GM18517 (cell line): Measurements from ENCODE around the gene AZU1.
"Not testable (repeated sequence)": the region's sequence is repeated elsewhere in the genome, so short reads cannot be mapped to it uniquely, and the experiment has no call there.

ENCODE experiments used
- ATAC-seq: cut with Tn5 transposase; IDR thresholded peaks from one replicate; pipeline ENCODE4 v1.9.1; 2021; ENCODE audit warnings: mild to moderate bottlenecking, moderate library complexity; ENCODE audit not compliant: unreplicated experiment

AZU1 gene

DNA sequence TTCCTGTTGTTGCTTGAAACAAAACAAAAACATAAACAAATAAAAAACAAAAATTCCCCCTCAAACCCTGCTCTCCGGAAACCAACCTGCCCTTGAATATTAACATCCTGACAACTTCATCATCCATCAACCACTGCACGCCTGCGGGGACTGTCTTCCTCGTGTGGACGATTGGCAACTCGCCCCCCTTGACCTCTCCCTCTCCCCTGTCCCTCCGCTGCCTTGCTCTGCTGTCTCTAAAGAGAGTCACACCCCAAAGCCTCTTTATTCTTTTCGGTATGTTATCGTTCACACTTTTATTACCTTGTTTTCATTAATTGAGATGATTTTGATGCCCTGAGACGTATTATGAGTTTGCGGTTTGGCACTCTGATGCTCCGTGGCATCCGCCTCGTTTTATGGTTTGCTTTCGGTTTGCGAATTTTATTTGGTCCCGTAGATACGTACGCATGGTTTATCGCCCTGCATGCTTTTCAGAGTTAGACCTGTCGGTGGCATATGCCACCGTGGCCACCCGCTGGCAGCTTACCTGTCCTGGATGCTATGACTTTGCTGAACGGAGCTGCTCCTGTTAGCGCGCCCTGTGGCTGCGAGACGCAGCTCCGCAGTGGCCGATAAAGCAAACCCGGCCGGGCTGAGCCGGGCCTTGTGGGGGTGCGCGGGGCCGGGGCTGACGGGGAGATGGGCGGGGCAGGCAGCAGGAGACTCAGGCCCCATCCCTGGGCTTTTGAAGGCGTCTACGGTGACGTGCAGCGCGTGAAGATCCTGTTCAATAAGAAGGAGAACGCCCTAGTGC, 19.8 kb upstream of the AZU1 start:
- ATAC-seq, result no peak

DNA sequence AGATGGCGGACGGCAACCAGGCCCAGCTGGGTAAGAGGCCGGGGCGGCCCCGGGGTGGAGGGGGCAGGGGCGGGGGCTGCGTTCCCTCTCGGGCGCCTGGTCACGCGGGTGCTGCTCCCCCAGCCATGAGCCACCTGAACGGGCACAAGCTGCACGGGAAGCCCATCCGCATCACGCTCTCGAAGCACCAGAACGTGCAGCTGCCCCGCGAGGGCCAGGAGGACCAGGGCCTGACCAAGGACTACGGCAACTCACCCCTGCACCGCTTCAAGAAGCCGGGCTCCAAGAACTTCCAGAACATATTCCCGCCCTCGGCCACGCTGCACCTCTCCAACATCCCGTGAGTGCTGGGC, 19.2 kb upstream of the AZU1 start:
- no peak for ATAC-seq

DNA sequence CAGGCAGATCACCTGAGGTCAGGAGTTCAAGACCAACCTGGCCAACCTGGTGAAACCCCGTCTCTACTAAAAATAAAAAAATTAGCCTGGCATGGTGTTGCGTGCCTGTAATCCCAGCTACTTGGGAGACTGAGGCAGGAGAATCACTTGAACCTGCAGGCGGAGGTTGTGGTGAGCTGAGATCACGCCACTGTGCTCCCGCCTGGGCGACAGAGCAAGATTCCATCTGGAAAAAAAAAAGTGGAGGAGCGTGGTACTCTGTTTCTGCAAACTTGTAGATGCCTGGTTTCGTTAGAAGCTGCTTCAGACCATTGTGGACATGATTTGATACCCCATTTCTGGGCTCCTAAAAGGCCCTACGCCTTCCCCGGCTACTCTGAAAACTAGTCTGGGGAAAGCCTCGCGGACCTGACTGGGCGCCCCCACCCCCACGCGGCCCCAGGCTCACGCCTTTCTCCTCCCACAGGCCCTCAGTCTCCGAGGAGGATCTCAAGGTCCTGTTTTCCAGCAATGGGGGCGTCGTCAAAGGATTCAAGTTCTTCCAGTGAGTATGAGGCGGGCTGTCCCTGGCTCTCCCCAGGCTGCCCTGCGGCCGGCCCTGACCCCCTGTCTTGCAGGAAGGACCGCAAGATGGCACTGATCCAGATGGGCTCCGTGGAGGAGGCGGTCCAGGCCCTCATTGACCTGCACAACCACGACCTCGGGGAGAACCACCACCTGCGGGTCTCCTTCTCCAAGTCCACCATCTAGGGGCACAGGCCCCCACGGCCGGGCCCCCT, 17.4 kb upstream of the AZU1 start:
- ATAC-seq, result no peak

DNA sequence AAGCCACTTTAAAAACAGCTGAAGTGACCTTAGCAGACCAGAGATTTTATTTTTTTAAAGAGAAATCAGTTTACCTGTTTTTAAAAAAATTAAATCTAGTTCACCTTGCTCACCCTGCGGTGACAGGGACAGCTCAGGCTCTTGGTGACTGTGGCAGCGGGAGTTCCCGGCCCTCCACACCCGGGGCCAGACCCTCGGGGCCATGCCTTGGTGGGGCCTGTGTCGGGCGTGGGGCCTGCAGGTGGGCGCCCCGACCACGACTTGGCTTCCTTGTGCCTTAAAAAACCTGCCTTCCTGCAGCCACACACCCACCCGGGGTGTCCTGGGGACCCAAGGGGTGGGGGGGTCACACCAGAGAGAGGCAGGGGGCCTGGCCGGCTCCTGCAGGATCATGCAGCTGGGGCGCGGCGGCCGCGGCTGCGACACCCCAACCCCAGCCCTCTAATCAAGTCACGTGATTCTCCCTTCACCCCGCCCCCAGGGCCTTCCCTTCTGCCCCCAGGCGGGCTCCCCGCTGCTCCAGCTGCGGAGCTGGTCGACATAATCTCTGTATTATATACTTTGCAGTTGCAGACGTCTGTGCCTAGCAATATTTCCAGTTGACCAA, 16.7 kb upstream of the AZU1 start:
- ATAC-seq, result no peak

DNA sequence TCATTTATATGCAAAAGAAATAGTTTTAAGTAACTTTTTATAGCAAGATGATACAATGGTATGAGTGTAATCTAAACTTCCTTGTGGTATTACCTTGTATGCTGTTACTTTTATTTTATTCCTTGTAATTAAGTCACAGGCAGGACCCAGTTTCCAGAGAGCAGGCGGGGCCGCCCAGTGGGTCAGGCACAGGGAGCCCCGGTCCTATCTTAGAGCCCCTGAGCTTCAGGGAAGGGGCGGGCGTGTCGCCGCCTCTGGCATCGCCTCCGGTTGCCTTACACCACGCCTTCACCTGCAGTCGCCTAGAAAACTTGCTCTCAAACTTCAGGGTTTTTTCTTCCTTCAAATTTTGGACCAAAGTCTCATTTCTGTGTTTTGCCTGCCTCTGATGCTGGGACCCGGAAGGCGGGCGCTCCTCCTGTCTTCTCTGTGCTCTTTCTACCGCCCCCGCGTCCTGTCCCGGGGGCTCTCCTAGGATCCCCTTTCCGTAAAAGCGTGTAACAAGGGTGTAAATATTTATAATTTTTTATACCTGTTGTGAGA, 16.1 kb upstream of the AZU1 start:
- no peak for ATAC-seq

DNA sequence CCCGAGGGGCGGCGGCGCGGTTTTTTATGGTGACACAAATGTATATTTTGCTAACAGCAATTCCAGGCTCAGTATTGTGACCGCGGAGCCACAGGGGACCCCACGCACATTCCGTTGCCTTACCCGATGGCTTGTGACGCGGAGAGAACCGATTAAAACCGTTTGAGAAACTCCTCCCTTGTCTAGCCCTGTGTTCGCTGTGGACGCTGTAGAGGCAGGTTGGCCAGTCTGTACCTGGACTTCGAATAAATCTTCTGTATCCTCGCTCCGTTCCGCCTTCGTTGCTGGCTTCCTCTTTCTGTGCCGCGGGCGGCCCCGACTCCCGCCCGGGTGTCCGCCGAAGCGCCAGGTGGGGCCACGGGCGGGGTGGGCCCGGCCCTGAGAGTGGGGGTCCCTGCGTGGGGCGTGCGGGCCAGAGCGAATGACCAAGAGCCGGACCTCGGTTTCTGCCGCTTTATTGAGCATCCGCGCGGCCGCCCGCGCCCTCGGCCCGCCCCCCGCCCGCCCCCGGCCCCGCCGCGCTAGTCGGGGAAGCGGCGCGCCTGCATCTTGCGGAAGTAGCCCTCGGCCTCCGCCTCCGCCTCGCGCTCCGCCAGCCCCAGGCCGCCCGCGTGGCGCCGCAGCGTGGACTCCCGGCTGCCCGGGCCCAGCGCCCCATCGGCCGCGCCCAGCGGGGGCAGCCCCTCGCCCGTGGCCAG, 15.4 kb upstream of the AZU1 start:
- ATAC-seq, result no peak

DNA sequence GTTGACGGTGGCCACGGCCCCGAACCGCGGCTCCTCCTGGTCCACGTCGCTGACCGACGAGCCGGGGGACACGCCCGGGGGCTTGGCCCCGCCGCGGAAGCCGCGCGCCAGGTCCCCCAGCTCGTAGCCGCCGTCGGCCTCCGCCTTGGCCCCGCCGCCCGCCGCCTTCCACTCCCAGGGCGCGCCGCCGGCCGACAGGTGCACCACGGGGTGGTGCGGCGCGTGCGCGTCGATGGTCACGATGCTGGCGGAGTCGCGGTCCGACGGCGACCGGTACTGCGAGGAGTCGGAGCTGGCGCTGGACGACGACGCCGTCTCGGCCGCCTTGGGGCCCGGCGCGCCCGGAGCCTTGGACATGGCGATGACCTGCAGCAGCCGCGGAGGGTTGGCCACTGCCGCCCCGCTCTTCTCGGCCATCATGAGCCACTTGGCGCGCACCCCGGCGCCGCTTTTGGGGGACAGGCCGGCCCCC, 14.9 kb upstream of the AZU1 start:
- no peak for ATAC-seq

DNA sequence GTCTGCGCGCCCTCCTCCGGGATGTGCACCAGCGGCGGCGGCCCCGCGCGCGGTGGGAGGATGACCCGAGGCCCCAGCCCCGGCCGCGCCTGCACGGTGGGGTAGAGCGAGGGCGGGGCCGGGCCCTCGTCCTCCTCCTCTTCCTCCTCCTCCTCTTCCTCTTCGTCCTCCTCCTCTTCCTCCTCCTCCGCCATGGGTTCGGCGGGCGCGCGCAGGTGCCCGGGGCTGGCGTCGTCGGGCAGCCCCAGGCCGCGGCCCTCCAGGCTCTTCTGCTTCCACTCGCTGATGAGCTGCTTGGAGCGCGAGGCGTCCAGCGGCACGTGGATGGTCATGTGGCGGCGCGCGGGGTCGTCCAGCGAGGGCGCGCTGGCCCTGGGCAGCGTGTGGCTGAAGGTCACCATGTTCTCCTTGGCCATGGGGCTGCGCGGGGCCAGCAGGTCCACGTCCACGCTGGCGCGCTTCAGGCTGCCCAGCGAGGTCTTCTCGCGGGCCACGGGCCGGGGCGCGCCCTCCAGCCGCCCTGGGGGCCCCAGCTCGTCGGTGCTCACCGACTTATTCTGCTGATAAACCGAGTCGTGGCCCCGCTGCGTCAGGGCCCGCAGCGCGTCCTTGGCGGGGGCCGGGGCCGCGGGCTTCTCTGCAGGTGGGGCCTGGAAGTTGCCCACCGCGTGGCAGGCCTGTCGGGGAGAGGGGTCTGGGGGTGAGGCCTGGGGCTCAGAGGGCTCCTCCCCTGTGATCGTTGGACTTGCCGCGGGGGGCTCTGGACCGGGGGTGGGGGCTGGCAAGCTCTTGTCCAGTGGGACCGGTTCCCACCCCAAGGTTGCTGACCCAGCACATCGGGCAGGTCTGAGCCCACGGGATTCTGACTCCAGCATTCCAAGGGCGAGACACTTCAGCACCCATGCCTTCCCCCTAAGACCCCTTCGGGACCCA, 14.2 kb upstream of the AZU1 start:
- no peak for ATAC-seq

DNA sequence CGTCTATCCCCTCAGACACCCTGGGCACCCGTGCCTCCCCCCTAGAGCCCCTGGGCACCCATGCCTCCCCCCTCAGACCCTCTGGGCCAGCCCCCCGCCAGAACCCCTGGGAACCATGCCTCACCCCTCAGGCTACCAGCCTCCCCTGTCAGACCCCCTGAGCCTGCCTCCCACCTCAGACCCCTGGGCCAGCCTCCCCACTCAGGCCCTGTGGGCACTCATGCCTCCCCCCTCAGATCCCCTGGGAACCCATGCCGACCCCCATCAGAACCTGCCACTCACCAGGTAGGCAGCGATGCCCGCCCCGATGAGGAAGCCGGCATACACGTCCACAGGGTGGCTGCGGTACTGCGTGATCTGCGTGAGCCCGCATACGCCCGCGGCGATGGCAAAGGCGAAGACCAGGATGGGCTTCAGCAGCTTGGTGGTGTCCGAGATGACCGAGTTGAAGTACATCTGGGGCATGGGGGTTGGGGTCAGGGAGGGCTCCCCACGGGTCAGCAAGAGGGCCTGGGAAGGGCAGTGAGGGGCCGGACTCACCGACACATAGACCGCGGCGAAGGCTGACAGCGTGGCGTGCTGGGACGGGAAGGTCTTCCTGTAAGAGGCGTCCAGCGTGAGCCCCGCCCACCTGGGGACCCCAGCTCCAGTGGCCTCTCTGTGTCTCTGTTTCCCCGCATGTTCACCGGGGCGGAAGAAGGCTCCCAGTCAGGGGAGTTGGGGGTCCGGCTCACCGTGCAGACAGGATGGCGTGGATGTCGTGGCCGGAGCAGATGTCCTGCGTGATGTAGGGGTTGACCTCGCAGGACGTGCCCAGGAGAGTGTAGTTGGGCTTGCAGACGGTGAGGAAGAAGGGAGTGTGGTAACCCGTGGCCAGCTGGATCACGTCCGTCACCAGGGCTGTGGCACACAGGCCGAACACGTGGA, 13.2 kb upstream of the AZU1 start:
- no peak for ATAC-seq

DNA sequence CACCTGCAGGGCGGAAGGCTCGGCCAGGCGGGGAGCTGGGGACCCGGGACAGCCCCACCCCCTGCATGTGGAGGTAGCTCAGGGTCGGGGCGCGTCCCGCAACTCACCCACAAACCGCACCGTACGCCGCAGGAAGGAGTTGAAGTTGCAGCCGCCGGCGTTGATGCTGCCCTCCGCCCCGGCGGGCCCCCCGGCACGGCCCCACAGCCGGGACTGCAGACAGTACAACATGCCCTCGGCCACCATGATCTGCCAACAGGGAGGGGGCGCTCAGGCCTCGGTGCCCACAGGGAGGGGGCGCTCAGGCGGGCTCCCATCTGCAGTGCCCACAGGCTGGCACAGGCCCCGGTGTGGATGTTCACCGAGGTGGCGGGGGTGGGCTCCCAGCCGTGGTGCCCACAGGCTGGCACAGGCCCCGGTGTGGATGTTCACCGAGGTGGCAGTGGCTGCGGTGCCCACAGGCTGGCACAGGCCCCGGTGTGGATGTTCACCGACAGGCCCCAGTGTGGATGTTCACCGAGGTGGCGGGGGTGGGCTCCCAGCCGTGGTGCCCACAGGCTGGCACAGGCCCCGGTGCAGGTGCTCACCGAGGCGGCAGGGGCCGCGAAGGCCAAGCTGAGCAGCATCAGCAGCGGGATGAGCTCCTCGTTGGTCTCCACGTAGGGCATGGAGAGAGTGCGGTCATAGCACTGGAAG, 12.4 kb upstream of the AZU1 start:
- no peak for ATAC-seq

DNA sequence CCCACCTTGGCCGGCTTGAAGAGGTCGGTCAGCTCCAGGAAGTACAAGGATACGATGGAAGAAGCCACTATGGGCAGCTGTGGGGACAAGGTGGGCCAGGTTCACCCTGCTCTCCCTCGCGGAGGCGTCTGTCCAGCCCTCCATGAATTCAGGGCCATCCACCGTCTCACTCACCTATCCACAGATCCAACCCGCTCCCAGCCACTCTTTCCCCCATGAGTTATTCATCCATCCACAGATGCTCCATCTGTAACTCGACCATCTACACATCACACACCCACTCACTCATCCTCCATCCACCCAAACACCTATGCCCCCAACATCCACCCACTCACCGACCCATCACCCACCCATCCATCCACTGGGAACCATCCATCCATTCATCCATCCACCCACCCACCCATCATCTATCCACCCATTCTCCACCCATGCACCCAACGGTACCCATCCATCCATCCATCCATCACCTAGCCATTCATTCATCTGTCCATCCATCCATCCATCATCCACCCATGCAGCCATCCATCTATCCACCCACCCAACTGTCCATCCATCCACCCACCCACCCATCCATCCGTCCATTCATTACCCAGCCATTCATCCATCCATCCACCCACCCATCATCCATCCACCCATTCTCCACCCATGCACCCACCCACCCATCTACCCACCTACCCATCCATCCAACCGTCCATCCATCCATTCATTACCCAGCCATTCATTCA, 11.7 kb upstream of the AZU1 start:
- ATAC-seq, result no peak

DNA sequence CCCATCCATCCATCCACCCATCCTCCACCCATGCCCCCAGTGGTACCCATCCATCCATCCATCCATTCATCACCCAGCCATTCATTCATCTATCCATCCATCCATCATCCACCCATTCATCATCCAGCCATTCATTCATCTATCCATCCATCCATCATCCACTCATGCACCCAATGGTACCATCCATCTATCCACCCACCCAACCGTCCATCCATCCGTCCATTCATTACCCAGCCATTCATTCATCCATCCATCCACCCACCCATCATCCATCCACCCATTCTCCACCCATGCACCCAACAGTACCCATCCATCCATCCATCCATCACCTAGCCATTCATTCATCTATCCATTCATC, 11.2 kb upstream of the AZU1 start:
- no peak for ATAC-seq

DNA sequence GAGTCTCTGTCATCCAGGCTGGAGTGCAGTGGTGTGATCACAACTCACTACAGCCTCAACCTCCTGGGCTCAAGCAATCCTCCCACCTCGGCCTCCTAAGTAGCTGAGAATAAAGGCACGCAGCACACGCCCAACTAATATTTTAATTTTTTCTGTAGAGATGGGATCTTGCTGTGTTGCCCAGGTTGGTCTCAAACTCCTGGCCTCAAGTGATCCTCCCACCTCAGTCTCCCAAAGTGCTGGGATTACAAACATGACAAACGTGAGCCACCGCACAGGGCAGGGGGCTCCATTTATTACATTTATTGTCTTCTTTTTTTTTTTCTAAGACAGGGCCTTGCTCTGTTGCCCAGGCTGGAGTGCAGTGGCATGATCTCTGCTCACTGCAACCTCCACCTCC, 7.4 kb upstream of the AZU1 start:
- ATAC-seq, result not testable (repeated sequence)

DNA sequence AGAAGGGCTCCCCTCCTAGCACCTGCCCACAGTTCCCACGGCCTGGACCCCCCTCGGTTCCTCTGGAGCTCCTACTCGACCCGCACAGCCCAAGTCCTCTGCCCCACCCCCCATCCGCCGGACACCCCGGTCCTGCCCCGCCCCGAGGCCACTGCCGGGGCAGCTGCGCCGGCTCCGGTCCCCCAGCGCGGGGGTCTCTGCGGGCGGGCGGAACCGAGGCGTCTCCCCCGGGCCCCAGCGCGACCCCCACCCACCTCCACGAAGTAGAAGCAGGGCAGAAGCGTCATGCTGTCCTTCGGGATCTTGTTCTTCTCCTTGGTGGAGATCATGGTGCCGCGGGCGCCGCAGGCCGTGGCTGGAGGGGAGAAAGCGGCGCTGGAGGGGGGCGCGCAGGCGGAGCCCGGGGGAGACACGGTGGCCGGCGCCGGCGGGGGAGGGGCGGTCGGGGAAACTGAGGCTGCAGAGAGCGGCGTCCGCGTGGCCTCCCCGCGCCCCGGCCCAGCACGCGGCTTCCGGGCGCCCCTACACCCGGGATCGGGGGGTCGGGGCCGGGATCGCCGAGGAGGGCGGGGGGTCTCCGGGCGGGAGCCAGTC, 6.3 kb upstream of the AZU1 start:
- no peak for ATAC-seq

DNA sequence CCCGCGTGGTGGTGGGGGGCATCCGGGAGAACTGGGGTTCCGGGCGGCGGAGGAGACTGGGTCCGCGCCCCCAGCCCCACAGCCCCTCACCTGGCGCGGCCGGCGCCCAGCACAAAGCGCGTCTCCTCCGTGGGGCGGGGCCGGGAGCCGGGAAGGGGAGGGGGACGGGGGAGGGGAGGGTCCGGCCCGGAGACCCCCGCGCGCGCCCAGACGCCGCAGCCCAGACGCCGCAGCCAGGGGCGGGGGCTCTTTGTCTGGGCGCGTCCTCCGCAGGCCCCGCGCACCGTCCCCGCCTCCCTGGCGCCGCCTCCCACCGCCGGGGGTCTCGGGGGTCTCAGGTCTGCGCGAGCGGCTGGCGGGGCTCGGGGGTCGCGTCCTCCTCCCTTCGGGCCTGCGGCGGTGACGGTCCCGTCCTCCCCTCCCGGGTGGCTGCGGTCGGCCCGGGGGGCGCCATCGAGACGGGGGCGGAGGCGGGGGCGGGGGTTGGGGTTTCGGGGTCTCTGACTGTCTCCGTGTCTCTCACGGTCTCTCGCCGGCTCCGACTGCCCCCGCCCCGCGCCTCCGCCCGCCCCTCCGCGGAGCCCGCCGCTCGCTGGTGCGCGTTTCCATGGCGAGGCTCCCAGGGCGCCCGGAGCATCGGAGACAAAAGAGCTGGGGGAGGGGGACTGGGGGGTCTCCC, 5.7 kb upstream of the AZU1 start, which contains the start of gene PLPPR3:
PLPPR3 (minus strand) TSS at position 131 of the 679 bp plus-strand sequence. CDS start 396 bp downstream, outside the sequence.
- ATAC-seq, result no peak

DNA sequence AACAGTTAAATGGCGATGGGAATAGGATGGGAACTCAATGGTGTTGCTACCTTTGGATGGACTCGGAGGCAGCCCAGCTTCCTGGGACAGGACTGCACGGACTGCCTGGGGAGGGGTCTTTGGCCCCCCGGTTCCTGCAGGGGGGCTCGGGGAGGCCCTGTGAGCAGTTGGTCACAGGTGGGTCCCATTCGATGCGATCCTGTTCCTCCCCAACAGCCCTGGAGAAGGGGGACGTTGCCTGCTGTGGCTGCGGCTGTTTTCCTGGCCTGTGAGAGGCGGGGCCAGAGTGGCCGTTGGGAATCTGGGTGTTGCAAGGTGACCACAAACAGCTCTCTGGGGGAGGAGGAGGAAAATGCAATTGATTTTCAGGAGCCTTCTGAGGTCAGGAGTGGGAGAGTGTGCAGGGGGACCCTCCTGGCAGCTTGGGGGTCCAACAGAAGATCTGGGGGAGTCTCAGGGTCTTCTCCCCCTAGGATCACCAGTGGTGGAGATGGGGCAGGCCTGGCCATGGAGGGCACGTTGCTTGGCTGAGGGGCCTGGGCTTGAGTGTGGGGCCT, 4.0 kb upstream of the AZU1 start:
- ATAC-seq, result no peak
